ENCODE results near the gene SLC1A3.

The SLC1A3 gene

DNA sequence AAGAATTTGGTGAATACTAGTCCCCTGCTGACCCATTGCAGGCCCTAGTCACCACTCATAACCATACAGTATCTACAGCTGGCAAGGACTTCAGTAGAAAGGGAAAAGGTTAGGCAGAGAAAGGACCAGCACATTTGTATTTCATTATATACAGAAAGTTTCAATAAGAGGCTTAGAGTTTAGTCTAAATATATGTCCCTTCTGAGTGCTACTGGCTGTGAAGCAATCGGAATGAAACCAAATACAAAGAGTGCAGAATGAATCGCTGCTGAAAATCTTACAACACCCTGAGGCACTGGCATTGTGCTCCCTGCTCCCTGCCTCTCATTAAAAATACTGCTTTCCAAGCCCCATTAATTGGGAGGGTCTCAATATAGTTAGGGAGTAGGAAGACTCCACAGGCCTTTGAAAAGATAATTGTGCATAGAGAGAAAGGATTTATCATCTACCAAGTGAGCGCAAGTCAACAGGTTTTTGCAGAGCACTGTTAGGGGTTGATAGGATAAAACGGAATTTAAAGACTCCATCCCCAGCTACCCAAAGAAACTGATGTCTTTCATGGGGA lies 110.8 kb downstream of the SLC1A3 start:
- TF ChIP-seq CTCF (IDR thresholded peaks at IDR 0.05; ENCODE audit: low read depth, low read length) (no peak), MYC (IDR thresholded peaks at IDR 0.05; ENCODE audit: low read depth, low read length) (no peak), POLR2A (IDR thresholded peaks at IDR 0.05; ENCODE audit: extremely low read depth, insufficient read length) (no peak)
- TF ChIP-seq, protein P1, sequence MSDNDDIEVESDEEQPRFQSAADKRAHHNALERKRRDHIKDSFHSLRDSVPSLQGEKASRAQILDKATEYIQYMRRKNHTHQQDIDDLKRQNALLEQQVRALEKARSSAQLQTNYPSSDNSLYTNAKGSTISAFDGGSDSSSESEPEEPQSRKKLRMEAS (IDR thresholded peaks at IDR 0.05; ENCODE audit: low read depth, low read length), result no peak
- DNase-seq (ENCODE audit: low read depth), result no peak
- H3K4me3 ChIP-seq (ENCODE audit: low read depth, low read length), result no peak overlapping the region

DNA sequence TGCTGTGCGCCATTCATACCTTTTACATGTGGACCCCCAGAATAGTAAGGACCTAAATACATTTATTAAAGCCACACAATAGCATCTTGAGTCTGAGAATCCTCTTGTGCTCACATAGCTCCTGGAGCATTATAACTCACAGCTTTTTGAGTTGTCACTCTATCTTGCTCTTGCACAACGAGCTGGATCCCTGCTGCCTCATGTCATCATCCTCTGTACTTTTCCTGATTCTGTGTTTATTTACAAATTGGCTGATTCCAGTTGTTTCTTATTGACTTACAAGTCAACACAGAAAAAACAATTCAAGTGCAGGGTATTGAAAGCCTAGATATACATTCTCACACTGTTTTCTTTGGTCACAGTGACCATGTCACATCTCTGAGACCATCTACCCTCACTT lies 112.9 kb downstream of the SLC1A3 start:
- no peak for DNase-seq (ENCODE audit: low read depth)
- TF ChIP-seq, protein P1 (IDR thresholded peaks at IDR 0.05; ENCODE audit: low read depth, low read length), result no peak
- TF ChIP-seq CTCF (IDR thresholded peaks at IDR 0.05; ENCODE audit: low read depth, low read length) (no peak), POLR2A (IDR thresholded peaks at IDR 0.05; ENCODE audit: extremely low read depth, insufficient read length) (no peak), MYC (IDR thresholded peaks at IDR 0.05; ENCODE audit: low read depth, low read length) (no peak)
- no peak overlapping the region for H3K4me3 ChIP-seq (ENCODE audit: low read depth, low read length)

DNA sequence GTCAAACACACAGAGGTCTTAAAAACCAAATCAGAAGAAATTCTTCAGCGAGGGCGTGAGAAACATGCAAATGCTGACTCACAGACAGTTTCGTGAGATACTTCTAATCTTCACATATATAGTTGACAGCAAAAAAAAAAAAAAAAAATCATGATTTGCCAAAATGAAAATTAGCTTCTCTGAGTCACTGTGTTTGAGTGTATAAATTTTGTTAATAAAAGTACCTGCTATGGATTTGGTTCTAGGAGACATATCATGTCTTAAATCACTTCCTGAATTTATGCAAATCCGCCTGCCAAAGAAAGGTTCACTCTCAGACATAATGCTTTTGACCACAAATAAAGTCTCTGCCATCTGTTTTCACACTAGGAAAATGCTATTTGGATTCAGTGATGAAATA lies 114.3 kb downstream of the SLC1A3 start:
- no peak overlapping the region for H3K4me3 ChIP-seq (ENCODE audit: low read depth, low read length)
- TF ChIP-seq POLR2A (IDR thresholded peaks at IDR 0.05; ENCODE audit: extremely low read depth, insufficient read length) (no peak), CTCF (IDR thresholded peaks at IDR 0.05; ENCODE audit: low read depth, low read length) (no peak), MYC (IDR thresholded peaks at IDR 0.05; ENCODE audit: low read depth, low read length) (no peak)
- TF ChIP-seq, protein P1 (IDR thresholded peaks at IDR 0.05; ENCODE audit: low read depth, low read length), result no peak
- no peak for DNase-seq (ENCODE audit: low read depth)

DNA sequence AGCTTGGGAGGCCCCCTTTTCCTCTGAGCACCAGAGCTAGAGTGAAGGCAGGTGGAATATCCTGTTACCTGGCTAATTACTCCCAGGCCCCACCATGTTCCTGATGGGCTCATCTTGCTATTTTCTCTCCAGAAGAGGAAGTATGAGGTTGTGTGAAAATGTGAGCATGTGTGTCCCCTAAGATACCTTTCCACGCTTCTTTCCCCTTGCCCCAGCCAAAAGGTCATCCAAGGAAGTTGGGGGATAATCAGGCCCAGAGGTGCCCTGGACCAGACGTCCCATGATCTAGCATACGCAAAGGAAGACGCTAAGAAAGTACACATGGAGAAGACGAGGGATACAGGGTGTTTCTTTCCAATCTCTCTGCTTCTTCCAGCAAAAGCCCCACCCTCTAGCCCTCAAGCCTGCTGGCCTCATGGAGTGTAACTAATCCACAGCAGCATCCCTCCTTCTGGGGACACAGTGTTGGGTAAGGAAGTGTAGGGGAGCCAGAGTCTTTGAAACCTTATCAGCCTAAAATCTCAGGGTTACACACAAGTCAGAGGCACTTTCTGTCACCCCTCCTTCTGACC lies 115.3 kb downstream of the SLC1A3 start:
- no peak for DNase-seq (ENCODE audit: low read depth)
- H3K4me3 ChIP-seq (ENCODE audit: low read depth, low read length), result no peak overlapping the region
- no peak for TF ChIP-seq POLR2A (IDR thresholded peaks at IDR 0.05; ENCODE audit: extremely low read depth, insufficient read length)
- TF ChIP-seq, protein P1 (IDR thresholded peaks at IDR 0.05; ENCODE audit: low read depth, low read length), result no peak
- TF ChIP-seq MYC (IDR thresholded peaks at IDR 0.05; ENCODE audit: low read depth, low read length), result no peak
- no peak for TF ChIP-seq CTCF (IDR thresholded peaks at IDR 0.05; ENCODE audit: low read depth, low read length)

DNA sequence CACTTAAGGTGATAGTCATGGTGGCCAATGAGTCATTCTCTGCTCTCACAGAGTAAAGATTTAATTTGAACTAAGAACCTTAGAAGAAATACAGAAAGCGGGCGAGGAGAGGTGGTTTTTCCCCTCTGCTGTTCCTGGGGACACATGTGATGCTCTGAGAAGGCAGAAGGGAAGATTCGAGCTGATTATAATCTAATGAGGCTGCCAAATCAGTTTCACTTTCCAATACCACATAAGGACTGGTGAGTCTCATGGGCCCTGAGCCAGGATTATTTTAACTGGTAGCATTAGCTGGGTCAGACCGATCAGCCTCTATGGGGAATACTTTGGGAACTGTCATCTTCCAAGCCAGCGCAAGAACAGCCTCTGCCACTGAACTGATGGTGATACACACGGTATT lies 116.5 kb downstream of the SLC1A3 start:
- no peak for DNase-seq (ENCODE audit: low read depth)
- TF ChIP-seq, protein P1 (IDR thresholded peaks at IDR 0.05; ENCODE audit: low read depth, low read length), result no peak
- TF ChIP-seq MYC (IDR thresholded peaks at IDR 0.05; ENCODE audit: low read depth, low read length), result no peak
- TF ChIP-seq POLR2A (IDR thresholded peaks at IDR 0.05; ENCODE audit: extremely low read depth, insufficient read length), result no peak
- no peak for TF ChIP-seq CTCF (IDR thresholded peaks at IDR 0.05; ENCODE audit: low read depth, low read length)
- no peak overlapping the region for H3K4me3 ChIP-seq (ENCODE audit: low read depth, low read length)

All from NB4 (cell line).